H54 (cell line): ENCODE results near the gene SREBF1.

ENCODE experiments used
- DNase-seq: peaks from one replicate; pipeline ENCODE4 v3.0.0; 2011; ENCODE audit warnings: low spot score, mixed read lengths; ENCODE audit not compliant: insufficient read length
- FAIRE-seq: peaks from 3 replicates; lab custom pipeline; 2011; peaks lifted over from hg19 to GRCh38; lab: Jason Lieb, UNC
- POLR2A ChIP-seq: IDR thresholded peaks from 2 replicates; pipeline ENCODE4 v1.6.1; 2011; ENCODE audit warnings: low read depth, mild to moderate bottlenecking, low read length

Gene SREBF1

DNA sequence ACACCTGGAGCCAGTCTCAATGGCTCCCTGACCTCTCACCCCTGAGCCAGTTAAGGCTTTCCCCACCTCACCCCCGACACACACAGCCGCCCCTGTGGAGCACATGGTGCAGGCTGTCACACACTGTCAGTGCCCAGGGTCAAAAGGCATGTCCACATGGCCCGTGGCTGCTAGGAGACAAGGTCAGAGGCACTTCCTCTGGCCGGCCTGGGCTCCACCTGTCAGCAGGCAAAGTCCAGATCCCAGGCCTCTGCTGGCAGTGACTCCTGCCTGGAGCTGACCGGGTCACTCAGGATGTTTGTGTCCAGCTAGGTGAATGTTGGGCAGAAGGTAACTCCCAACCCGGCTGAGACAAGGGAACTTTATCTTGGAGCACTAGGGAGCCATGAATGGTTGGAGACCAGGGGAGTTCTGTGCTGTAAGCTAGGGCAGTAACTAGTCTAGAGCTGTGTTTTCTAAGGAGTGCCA, 6.0 kb downstream of the SREBF1 start:
- no peak for TF ChIP-seq POLR2A

DNA sequence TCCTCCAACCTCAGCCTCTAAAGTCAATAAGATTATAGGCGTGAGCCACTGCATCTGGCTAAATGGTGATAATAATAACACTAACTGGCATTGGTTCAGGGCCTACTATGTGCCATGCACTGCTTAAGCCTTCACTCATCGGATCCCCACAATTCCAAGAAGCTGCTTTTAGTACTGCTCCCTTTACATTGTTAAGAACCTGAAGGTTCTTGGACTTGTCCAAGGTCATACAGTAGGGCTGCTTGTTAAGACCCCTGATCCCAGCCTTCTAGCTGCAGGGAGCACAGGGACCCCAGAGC, 6.6 kb downstream of the SREBF1 start:
- FAIRE-seq (no peak), DNase-seq (no peak)
- TF ChIP-seq POLR2A: no peak

More for the DNA sequence above, 6.0 kb downstream of the SREBF1 start:
- no peak for DNase-seq
- no peak for FAIRE-seq

GRCh38 chr17:17827826-17828621, 8.8 kb downstream of the SREBF1 start:
- DNase-seq: no peak
- no peak for TF ChIP-seq POLR2A
- no peak for FAIRE-seq

- TF ChIP-seq POLR2A: no peak
- DNase-seq (no peak), FAIRE-seq (no peak)
Observed at GRCh38 chr17:17826942-17827785, 9.6 kb downstream of the SREBF1 start.

DNA sequence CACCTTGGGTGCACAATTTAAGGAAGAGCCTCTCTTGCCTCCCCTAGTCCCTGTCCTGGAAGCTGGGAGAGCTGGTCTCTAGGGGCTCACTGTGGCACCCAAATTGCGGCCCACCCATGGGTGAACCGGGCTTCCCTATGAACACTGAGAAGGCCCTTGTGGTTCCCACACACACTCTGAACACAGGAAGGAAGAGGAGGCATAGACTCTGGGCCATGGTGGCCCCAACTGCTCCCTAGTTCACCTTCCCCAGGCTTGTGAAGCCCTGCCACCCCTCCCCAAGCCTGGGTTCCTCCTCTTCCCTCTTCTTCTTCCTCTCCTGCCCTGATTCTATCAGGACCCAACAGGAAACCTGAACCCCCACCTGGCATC, 10.5 kb downstream of the SREBF1 start:
- DNase-seq (no peak), FAIRE-seq (no peak)
- no peak for TF ChIP-seq POLR2A

DNA sequence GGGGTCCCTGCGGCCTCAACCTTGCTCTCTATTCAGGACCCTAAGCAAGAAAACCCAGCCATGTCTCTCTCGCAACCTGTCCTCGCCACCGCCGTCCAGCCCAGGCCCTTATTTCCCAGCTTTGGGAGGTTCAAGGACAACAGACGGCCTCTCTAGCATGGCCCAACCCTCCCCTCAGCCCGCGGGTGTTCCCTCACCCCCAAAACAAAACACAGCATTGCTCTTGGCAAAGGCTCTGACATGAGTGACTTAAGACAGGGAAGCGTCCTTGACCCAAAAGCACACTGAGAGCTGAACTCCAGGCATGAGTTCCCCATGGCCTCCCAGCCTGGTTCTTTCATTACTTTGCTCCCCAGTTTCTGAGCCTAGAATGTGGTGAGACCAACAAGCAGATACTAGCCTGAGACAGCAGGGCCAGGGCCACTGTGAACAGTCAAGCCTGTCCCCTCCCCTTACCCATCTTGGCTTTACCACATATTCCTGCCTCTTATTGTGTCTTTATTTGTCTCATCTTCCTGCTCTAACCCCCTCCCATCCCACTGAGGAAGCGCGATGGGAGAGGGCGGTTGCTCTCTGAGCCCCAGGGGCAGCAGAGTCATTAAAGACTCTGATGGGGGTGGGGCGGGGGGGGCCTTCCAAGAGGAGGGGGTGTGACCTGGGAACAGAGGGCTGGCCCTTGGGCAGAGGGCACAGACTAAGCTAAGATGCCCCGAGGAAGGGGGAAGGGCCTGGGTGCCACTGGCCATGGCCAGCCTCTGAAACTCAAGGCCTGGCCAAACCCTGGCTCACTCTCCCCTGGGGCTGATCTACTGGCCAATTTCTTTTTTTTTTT, 11.8 kb downstream of the SREBF1 start:
- no peak for FAIRE-seq
- no peak for TF ChIP-seq POLR2A
- no peak for DNase-seq

- DNase-seq (no peak), FAIRE-seq (no peak)
- no peak for TF ChIP-seq POLR2A
Observed at GRCh38 chr17:17824119-17824782, 12.5 kb downstream of the SREBF1 start.

- no peak for FAIRE-seq
- no peak for TF ChIP-seq POLR2A
- peak; percentile 100 for DNase-seq
Observed at GRCh38 chr17:17823433-17824118, 13.2 kb downstream of the SREBF1 start.

DNA sequence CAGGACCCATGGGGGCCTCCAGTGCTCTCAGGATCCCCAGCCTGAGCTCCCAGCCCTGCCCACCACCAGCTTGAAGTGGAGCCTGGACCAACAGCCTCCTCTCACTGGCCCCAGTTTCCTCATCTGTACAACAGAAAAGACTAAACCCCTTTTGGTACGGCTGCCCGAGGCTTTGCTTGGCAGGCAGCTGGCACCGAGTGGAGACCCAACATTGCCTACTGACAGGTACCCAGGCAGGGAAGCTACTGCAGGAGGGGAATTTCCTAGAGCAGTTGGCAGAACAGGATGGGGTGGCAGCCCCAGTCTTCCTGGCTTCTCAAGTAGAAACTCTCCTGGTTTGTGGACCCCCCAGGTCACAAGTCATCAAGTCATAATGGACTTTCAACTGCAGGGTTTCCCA, 14.2 kb downstream of the SREBF1 start:
- no peak for TF ChIP-seq POLR2A

DNA sequence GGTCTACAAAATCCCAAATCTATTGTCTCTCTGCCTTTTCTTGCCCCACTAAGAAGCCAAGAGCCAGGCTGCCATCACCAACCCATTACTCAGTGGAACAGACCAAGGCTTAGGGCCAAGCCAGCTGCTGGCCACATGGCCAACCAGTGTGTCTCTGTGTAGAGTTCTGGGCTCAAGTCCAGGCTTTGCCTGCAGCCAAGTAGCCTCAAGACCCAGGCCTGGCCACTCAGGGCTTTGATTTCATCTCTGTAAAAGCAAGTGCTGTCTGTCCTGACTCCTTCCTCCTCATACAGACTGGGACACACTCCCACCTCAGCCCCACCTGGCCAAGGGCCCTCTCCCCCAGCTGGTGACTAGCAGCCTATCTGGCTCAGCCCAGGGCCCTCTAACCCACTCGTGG, 14.6 kb downstream of the SREBF1 start:
- no peak for DNase-seq
- no peak for TF ChIP-seq POLR2A
- FAIRE-seq: no peak

More for the DNA sequence above, 14.2 kb downstream of the SREBF1 start:
- FAIRE-seq (no peak), DNase-seq (no peak)

- FAIRE-seq (no peak), DNase-seq (no peak)
- TF ChIP-seq POLR2A: no peak
Observed at GRCh38 chr17:17820463-17821158, 16.2 kb downstream of the SREBF1 start.

DNA sequence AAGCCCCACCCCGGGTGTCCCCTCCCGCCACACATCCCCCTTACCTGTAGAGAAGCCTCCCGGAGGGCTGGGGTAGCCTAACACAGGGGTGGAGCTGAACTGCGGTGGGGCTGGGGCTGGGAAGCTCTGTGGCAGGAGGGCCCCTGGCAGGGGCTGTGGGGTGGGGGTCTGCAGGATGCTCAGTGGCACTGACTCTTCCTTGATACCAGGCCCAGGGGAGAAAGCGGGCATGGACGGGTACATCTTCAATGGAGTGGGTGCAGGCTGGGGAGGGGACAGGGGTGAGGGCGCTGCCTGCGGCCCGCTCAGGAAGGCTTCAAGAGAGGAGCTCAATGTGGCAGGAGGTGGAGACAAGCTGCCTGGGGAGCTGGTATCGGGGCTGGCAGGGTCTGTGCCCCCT, 16.7 kb downstream of the SREBF1 start:
- no peak for TF ChIP-seq POLR2A
- no peak for DNase-seq
- no peak for FAIRE-seq
